Prostate gland (tissue), 2 donors: ENCODE results near the gene CGB3.
"Not testable (repeated sequence)": the region's sequence is repeated elsewhere in the genome, so short reads cannot be mapped to it uniquely, and the experiment has no call there.

Experiments used
- CTCF ChIP-seq, 4 experiments: fragments of 200-600 bp in 2 of 4; fragments of 450-650 bp in 2 of 4; sonication (generic) in 2 of 4; IDR thresholded peaks; 1 replicate in 3 of 4; 2 replicates in 1 of 4; pipeline ENCODE4 v1.5.1; 2016 to 2019; ENCODE audit warnings: antibody characterized with exemption in 4 of 4, mild to moderate bottlenecking in 2 of 4, moderate library complexity in 2 of 4
- POLR2A ChIP-seq: fragments of 450-650 bp; IDR thresholded peaks from one replicate; pipeline ENCODE4 v1.6.1; 2016; ENCODE audit warnings: antibody characterized with exemption, mild to moderate bottlenecking

- not testable (repeated sequence) for TF ChIP-seq POLR2A; CTCF (IDR thresholded peaks at IDR 0.05)
Measured at GRCh38 chr19:49031642-49032301, 7.6 kb upstream of the CGB3 start, which contains the start of gene CGB2.
